IMR-90 (cell line): ENCODE measurements around the gene RRP1.

Experiments used
- MAFK ChIP-seq: IDR thresholded peaks from 2 replicates; pipeline ENCODE4 v1.6.1; 2012; ENCODE audit warnings: low read depth, low read length, improper control_type of control experiment
- MAZ ChIP-seq: IDR thresholded peaks from 2 replicates; pipeline ENCODE4 v1.6.1; 2012; ENCODE audit warnings: low read depth, mild to moderate bottlenecking, low read length, improper control_type of control experiment, moderate library complexity, borderline replicate concordance
- NFE2L2 ChIP-seq: fragments of 150-350 bp; IDR thresholded peaks from 2 replicates; pipeline ENCODE4 v1.6.1; 2016; ENCODE audit warnings: low read depth, mild to moderate bottlenecking, low read length
- POLR2A ChIP-seq: IDR thresholded peaks from 2 replicates; pipeline ENCODE4 v1.6.1; 2012; ENCODE audit warnings: mild to moderate bottlenecking, low read depth, low read length
- RCOR1 ChIP-seq: IDR thresholded peaks from 2 replicates; pipeline ENCODE4 v1.6.1; 2012; ENCODE audit warnings: mild to moderate bottlenecking, low read length, improper control_type of control experiment; ENCODE audit not compliant: insufficient replicate concordance
- RFX5 ChIP-seq: IDR thresholded peaks from 2 replicates; pipeline ENCODE4 v1.8.0; 2012; ENCODE audit warnings: low read depth, mild to moderate bottlenecking, low read length, moderate library complexity
- SMC3 ChIP-seq: fragments of 150-350 bp; IDR thresholded peaks from 2 replicates; pipeline ENCODE4 v1.6.1; 2016; ENCODE audit warnings: low read depth, mild to moderate bottlenecking, antibody characterized with exemption, low read length, moderate library complexity
- TF ChIP-seq, protein P1 (sequence below): conservative IDR thresholded peaks from 2 replicates; pipeline ENCODE4 v1.5.1; 2012; ENCODE audit warnings: mild to moderate bottlenecking, low read depth, low read length, improper control_type of control experiment

DNA sequence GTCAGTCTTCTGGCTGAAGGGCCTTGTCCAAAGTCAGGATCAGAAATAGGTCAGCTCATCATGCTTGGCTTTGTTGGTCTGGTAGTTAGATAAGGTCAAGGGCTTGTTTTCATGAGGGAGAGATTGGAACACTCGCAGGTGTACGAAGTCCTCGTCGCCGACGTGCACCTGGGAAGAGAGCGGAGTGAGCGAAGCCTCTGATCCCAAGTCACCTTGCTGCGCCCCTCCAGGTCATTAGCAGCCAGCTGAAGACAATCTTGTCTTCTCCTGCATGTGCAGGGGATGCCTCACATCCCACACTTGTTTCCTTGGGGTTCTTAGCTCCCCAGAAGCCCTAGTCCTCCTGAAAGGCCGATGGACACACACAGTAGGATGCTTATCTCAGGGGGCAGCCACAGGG is 15.2 kb upstream of the RRP1 start:
- TF ChIP-seq, protein P1, sequence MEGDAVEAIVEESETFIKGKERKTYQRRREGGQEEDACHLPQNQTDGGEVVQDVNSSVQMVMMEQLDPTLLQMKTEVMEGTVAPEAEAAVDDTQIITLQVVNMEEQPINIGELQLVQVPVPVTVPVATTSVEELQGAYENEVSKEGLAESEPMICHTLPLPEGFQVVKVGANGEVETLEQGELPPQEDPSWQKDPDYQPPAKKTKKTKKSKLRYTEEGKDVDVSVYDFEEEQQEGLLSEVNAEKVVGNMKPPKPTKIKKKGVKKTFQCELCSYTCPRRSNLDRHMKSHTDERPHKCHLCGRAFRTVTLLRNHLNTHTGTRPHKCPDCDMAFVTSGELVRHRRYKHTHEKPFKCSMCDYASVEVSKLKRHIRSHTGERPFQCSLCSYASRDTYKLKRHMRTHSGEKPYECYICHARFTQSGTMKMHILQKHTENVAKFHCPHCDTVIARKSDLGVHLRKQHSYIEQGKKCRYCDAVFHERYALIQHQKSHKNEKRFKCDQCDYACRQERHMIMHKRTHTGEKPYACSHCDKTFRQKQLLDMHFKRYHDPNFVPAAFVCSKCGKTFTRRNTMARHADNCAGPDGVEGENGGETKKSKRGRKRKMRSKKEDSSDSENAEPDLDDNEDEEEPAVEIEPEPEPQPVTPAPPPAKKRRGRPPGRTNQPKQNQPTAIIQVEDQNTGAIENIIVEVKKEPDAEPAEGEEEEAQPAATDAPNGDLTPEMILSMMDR = no peak
- TF ChIP-seq SMC3 (no peak), RFX5 (no peak), MAZ (no peak), NFE2L2 (no peak), POLR2A (no peak), MAFK (no peak), RCOR1 (no peak)
